GM19099 (cell line): ENCODE measurements around the gene USP17L19.
"Not testable (repeated sequence)": the region's sequence is repeated elsewhere in the genome, so short reads cannot be mapped to it uniquely, and the experiment has no call there.

Experiments used
- POLR2A ChIP-seq: IDR thresholded peaks from 3 replicates; pipeline ENCODE4 v1.6.1; 2011; ENCODE audit warnings: low read depth; ENCODE audit not compliant: insufficient read length; ENCODE audit errors: extremely low read depth

USP17L19 gene, protein sequence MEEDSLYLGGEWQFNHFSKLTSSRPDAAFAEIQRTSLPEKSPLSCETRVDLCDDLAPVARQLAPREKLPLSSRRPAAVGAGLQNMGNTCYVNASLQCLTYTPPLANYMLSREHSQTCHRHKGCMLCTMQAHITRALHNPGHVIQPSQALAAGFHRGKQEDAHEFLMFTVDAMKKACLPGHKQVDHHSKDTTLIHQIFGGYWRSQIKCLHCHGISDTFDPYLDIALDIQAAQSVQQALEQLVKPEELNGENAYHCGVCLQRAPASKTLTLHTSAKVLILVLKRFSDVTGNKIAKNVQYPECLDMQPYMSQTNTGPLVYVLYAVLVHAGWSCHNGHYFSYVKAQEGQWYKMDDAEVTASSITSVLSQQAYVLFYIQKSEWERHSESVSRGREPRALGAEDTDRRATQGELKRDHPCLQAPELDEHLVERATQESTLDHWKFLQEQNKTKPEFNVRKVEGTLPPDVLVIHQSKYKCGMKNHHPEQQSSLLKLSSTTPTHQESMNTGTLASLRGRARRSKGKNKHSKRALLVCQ

DNA sequence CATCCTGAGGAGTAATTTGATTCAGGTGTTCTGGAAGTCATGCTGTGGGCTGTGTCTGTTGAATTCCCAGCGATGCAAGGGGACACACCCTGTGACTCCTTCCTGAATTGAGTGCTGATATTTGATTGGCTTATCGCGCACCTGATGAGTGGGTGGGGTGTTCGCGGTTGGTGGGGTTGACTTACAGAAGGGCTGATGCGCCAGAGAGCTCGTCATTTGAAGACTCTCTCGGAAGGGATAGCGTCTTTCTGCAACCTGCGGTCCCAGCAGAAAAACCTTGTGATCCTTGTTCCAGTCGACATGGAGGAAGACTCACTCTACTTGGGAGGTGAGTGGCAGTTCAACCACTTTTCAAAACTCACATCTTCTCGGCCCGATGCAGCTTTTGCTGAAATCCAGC lies at the start of gene USP17L19:
Gene USP17L19 (plus strand): TSS at position 301 of the 400 bp plus-strand sequence. CDS start 0 bp downstream, at position 301.
- not testable (repeated sequence) for TF ChIP-seq POLR2A

DNA sequence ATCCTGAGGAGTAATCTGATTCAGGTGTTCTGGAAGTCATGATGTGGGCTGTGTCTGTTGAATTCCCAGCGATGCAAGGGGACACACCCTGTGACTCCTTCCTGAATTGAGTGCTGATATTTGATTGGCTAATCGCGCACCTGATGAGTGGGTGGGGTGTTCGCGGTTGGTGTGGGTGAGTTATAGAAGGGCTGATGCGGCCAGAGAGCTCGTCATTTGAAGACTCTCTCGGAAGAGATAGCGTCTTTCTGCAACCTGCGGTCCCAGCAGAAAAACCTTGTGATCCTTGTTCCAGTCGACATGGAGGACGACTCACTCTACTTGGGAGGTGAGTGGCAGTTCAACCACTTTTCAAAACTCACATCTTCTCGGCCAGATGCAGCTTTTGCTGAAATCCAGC lies 42.8 kb upstream of the USP17L19 start, which contains the start of gene USP17L10:
Gene USP17L10 (plus strand): TSS at position 301 of the 400 bp plus-strand sequence. CDS start 0 bp downstream, at position 301.
- TF ChIP-seq POLR2A: not testable (repeated sequence)

DNA sequence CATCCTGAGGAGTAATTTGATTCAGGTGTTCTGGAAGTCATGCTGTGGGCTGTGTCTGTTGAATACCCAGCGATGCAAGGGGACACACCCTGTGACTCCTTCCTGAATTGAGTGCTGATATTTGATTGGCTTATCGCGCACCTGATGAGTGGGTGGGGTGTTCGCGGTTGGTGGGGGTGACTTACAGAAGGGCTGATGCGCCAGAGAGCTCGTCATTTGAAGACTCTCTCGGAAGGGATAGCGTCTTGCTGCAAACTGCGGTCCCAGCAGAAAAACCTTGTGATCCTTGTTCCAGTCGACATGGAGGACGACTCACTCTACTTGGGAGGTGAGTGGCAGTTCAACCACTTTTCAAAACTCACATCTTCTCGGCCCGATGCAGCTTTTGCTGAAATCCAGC lies 38.1 kb upstream of the USP17L19 start, which contains the start of gene USP17L11:
Gene USP17L11 (plus strand): TSS at position 301 of the 400 bp plus-strand sequence. CDS start 0 bp downstream, at position 301.
- TF ChIP-seq POLR2A: not testable (repeated sequence)

DNA sequence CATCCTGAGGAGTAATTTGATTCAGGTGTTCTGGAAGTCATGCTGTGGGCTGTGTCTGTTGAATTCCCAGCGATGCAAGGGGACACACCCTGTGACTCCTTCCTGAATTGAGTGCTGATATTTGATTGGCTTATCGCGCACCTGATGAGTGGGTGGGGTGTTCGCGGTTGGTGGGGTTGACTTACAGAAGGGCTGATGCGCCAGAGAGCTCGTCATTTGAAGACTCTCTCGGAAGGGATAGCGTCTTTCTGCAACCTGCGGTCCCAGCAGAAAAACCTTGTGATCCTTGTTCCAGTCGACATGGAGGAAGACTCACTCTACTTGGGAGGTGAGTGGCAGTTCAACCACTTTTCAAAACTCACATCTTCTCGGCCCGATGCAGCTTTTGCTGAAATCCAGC lies 33.3 kb upstream of the USP17L19 start, which contains the start of gene USP17L12:
Gene USP17L12 (plus strand): TSS at position 301 of the 400 bp plus-strand sequence. CDS start 0 bp downstream, at position 301.
- TF ChIP-seq POLR2A: not testable (repeated sequence)

DNA sequence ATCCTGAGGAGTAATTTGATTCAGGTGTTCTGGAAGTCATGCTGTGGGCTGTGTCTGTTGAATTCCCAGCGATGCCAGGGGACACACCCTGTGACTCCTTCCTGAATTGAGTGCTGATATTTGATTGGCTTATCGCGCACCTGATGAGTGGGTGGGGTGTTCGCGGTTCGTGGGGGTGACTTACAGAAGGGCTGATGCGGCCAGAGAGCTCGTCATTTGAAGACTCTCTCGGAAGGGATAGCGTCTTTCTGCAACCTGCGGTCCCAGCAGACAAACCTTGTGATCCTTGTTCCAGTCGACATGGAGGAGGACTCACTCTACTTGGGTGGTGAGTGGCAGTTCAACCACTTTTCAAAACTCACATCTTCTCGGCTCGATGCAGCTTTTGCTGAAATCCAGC lies 28.6 kb upstream of the USP17L19 start, which contains the start of gene USP17L13:
Gene USP17L13 (plus strand): TSS at position 301 of the 400 bp plus-strand sequence. CDS start 0 bp downstream, at position 301.
- not testable (repeated sequence) for TF ChIP-seq POLR2A

DNA sequence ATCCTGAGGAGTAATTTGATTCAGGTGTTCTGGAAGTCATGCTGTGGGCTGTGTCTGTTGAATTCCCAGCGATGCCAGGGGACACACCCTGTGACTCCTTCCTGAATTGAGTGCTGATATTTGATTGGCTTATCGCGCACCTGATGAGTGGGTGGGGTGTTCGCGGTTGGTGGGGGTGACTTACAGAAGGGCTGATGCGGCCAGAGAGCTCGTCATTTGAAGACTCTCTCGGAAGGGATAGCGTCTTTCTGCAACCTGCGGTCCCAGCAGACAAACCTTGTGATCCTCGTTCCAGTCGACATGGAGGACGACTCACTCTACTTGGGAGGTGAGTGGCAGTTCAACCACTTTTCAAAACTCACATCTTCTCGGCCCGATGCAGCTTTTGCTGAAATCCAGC lies 19.1 kb upstream of the USP17L19 start, which contains the start of gene USP17L15:
Gene USP17L15 (plus strand): TSS at position 301 of the 400 bp plus-strand sequence. CDS start 0 bp downstream, at position 301.
- TF ChIP-seq POLR2A: not testable (repeated sequence)

DNA sequence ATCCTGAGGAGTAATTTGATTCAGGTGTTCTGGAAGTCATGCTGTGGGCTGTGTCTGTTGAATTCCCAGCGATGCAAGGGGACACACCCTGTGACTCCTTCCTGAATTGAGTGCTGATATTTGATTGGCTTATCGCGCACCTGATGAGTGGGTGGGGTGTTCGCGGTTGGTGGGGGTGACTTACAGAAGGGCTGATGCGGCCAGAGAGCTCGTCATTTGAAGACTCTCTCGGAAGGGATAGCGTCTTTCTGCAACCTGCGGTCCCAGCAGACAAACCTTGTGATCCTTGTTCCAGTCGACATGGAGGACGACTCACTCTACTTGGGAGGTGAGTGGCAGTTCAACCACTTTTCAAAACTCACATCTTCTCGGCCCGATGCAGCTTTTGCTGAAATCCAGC lies 9.6 kb upstream of the USP17L19 start, which contains the start of gene USP17L17:
Gene USP17L17 (plus strand): TSS at position 301 of the 400 bp plus-strand sequence. CDS start 0 bp downstream, at position 301.
- not testable (repeated sequence) for TF ChIP-seq POLR2A

DNA sequence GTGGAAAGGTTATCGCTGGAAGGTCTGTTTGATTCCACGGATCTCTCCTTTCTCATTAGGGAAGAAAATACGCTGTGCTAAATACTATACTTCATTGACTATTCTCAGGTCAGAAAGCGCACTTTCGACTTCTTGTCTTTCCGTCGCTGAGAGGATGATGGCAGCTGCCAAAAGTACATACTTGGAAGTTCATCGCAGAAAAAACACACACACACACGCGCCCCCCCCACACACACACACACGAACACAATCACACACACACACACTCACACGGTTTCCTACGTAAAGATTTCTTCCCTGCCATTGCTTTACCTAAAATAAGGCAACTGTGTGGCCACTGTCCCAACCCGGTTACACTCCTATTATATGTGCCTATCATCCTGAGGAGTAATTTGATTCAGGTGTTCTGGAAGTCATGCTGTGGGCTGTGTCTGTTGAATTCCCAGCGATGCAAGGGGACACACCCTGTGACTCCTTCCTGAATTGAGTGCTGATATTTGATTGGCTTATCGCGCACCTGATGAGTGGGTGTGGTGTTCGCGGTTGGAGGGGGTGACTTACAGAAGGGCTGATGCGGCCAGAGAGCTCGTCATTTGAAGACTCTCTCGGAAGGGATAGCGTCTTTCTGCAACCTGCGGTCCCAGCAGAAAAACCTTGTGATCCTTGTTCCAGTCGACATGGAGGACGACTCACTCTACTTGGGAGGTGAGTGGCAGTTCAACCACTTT lies 5.1 kb upstream of the USP17L19 start, which contains the start of gene USP17L18:
Gene USP17L18 (plus strand): TSS at position 678 of the 728 bp plus-strand sequence. CDS start 0 bp downstream, at position 678.
- TF ChIP-seq POLR2A: not testable (repeated sequence)

DNA sequence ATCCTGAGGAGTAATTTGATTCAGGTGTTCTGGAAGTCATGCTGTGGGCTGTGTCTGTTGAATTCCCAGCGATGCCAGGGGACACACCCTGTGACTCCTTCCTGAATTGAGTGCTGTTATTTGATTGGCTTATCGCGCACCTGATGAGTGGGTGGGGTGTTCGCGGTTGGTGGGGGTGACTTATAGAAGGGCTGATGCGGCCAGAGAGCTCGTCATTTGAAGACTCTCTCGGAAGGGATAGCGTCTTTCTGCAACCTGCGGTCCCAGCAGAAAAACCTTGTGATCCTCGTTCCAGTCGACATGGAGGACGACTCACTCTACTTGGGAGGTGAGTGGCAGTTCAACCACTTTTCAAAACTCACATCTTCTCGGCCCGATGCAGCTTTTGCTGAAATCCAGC lies 4.6 kb downstream of the USP17L19 start, which contains the start of gene USP17L20:
Gene USP17L20 (plus strand): TSS at position 301 of the 400 bp plus-strand sequence. CDS start 0 bp downstream, at position 301.
- TF ChIP-seq POLR2A: not testable (repeated sequence)

DNA sequence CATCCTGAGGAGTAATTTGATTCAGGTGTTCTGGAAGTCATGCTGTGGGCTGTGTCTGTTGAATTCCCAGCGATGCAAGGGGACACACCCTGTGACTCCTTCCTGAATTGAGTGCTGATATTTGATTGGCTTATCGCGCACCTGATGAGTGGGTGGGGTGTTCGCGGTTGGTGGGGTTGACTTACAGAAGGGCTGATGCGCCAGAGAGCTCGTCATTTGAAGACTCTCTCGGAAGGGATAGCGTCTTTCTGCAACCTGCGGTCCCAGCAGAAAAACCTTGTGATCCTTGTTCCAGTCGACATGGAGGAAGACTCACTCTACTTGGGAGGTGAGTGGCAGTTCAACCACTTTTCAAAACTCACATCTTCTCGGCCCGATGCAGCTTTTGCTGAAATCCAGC lies 9.4 kb downstream of the USP17L19 start, which contains the start of gene USP17L21:
Gene USP17L21 (plus strand): TSS at position 301 of the 400 bp plus-strand sequence. CDS start 0 bp downstream, at position 301.
- TF ChIP-seq POLR2A: not testable (repeated sequence)

DNA sequence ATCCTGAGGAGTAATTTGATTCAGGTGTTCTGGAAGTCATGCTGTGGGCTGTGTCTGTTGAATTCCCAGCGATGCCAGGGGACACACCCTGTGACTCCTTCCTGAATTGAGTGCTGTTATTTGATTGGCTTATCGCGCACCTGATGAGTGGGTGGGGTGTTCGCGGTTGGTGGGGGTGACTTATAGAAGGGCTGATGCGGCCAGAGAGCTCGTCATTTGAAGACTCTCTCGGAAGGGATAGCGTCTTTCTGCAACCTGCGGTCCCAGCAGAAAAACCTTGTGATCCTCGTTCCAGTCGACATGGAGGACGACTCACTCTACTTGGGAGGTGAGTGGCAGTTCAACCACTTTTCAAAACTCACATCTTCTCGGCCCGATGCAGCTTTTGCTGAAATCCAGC lies 14.1 kb downstream of the USP17L19 start, which contains the start of gene USP17L22:
Gene USP17L22 (plus strand): TSS at position 301 of the 400 bp plus-strand sequence. CDS start 0 bp downstream, at position 301.
- TF ChIP-seq POLR2A: not testable (repeated sequence)
